PFSK-1 (cell line): ENCODE results near the gene CERCAM.

Experiments
- FOXP2 ChIP-seq: optimal IDR thresholded peaks from 2 replicates; pipeline ENCODE3; 2011; ENCODE audit warnings: borderline replicate concordance, control low read depth, inconsistent platforms; ENCODE audit not compliant: insufficient read depth; ENCODE audit errors: extremely low read length, extremely low read depth
- POLR2AphosphoS5 ChIP-seq: IDR thresholded peaks from 2 replicates; pipeline ENCODE4 v1.6.1; 2012; ENCODE audit warnings: low read depth, mild to moderate bottlenecking, control low read depth, low read length, moderate library complexity
- SIN3A ChIP-seq: IDR thresholded peaks from 2 replicates; pipeline ENCODE4 v1.6.1; 2012; ENCODE audit warnings: mild to moderate bottlenecking, low read length, moderate library complexity, borderline replicate concordance; ENCODE audit not compliant: insufficient read depth
- TAF1 ChIP-seq: IDR thresholded peaks from 2 replicates; pipeline ENCODE4 v1.6.1; 2012; ENCODE audit warnings: low read length, control low read depth, borderline replicate concordance; ENCODE audit not compliant: insufficient read depth
- TF ChIP-seq, protein P1 (sequence below), 2 experiments: IDR thresholded peaks; 2 replicates each; pipeline versions ENCODE4 v1.6.1 to v1.8.0; 2011 to 2012; ENCODE audit warnings: low read depth in 2 of 2, low read length in 2 of 2, control low read depth in 1 of 2, inconsistent platforms in 1 of 2, mild to moderate bottlenecking in 1 of 2, moderate library complexity in 1 of 2; ENCODE audit not compliant: insufficient read depth in 1 of 2

CERCAM gene

DNA sequence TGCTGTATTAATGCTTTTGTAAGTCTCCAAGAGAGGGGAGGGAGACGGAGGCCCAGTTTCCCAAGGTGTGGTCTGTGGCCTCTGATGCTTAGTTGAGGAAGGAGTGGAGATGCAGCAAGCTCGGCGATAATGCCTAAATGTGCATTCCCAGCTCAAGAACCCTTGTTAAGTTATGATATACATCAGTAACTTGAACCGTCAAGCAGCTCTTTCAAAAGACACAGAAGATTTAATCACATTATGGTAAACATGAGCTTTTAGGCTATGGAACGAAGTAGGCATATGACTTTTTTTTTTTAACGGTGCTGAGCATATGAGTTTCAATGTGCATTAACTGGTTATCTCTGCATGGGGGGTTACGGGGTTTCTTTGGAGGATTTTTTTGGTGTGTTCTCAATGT lies 61.5 kb downstream of the CERCAM start:
- TF ChIP-seq, protein P1, sequence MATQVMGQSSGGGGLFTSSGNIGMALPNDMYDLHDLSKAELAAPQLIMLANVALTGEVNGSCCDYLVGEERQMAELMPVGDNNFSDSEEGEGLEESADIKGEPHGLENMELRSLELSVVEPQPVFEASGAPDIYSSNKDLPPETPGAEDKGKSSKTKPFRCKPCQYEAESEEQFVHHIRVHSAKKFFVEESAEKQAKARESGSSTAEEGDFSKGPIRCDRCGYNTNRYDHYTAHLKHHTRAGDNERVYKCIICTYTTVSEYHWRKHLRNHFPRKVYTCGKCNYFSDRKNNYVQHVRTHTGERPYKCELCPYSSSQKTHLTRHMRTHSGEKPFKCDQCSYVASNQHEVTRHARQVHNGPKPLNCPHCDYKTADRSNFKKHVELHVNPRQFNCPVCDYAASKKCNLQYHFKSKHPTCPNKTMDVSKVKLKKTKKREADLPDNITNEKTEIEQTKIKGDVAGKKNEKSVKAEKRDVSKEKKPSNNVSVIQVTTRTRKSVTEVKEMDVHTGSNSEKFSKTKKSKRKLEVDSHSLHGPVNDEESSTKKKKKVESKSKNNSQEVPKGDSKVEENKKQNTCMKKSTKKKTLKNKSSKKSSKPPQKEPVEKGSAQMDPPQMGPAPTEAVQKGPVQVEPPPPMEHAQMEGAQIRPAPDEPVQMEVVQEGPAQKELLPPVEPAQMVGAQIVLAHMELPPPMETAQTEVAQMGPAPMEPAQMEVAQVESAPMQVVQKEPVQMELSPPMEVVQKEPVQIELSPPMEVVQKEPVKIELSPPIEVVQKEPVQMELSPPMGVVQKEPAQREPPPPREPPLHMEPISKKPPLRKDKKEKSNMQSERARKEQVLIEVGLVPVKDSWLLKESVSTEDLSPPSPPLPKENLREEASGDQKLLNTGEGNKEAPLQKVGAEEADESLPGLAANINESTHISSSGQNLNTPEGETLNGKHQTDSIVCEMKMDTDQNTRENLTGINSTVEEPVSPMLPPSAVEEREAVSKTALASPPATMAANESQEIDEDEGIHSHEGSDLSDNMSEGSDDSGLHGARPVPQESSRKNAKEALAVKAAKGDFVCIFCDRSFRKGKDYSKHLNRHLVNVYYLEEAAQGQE (IDR thresholded peaks at IDR 0.05; ENCODE audit: insufficient read depth in 1 of 2, low read depth in 2 of 2, low read length in 2 of 2): no peak
- TF ChIP-seq TAF1: no peak
- TF ChIP-seq SIN3A: no peak
- no peak for TF ChIP-seq POLR2AphosphoS5
- TF ChIP-seq FOXP2: no peak

DNA sequence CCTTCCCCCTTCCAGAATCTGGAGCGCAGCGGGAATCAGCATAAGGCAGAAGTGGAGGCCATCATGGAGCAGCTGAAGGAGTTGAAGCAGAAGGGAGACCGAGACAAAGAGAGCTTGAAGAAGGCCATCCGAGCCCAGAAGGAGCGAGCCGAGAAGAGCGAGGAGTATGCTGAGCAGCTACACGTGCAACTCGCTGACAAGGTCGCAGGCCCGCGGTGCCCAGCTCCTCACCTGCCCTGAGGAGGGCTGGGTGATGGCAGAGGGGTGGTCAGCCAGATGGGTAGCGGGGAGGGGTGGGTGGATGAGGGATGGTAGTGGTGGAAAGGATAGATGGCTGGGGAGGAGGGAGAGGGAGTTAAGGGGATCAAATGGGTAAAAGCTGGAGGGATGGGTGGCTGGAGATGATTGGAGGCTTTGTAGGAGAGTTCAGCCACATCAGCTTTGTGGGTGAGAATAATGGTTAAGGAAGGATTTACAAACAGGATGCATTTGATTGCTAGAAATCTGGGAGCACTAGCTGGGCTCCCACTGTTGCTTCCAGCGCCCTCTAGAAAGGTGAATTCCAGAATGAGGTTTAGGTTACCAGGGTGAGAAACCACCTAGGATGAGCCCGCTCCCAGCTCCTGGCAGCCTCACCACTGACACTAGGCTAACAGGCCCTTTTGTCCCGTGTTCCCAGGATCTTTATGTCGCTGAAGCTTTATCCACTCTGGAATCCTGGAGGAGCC lies 64.2 kb downstream of the CERCAM start:
- TF ChIP-seq FOXP2: no peak
- TF ChIP-seq SIN3A: no peak
- no peak for TF ChIP-seq TAF1
- TF ChIP-seq, protein P1 (IDR thresholded peaks at IDR 0.05; ENCODE audit: insufficient read depth in 1 of 2, low read depth in 2 of 2, low read length in 2 of 2): no peak
- TF ChIP-seq POLR2AphosphoS5: no peak

DNA sequence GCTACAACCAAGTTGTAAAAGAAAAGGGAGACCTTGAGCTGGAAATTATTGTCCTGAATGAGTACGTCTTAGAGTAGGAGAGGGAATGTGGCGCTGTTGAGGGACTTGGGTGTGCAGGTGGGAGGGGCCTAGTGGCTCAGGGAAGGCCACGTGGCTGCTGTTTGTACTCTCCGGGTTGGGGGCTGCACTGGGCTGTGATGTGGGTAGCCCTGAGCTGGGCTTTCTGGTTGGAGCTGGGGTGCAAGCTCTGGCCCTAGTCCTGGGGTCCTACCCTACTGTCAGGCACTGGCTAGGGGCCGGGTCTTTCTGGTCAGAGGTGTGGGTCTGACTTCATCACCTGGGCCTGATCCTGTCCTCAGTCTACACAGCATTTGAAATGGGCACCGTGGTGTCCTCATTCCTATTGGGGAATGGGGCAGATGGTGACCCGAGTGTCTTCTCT lies 64.8 kb downstream of the CERCAM start:
- TF ChIP-seq FOXP2 (no peak), SIN3A (no peak), TAF1 (no peak), POLR2AphosphoS5 (no peak)
- TF ChIP-seq, protein P1 (IDR thresholded peaks at IDR 0.05; ENCODE audit: insufficient read depth in 1 of 2, low read depth in 2 of 2, low read length in 2 of 2): no peak

DNA sequence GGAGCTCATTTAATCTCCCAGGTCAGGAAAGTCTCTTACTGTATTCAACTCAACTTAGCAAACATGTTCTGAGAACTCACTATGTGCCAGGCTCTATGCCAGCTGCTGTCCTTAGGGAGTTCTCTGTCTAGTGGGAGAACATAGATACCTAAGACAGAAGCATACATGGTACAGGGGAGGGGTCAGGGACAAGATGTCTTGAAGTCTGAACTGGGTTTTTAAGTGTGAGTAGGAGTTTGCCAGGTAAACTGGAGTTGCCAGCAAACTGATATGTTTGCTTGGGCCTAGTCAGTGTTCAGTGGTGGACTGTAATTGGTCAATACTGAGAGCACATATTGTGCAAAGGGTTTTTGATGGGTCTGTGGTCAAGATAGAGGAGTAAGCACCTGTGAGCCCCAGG lies 65.5 kb downstream of the CERCAM start:
- TF ChIP-seq FOXP2 (no peak), POLR2AphosphoS5 (no peak), TAF1 (no peak), SIN3A (no peak)
- TF ChIP-seq, protein P1 (IDR thresholded peaks at IDR 0.05; ENCODE audit: insufficient read depth in 1 of 2, low read depth in 2 of 2, low read length in 2 of 2): no peak
